HepG2 (cell line): ENCODE results near the gene NEDD4L. TPM values are rescaled to one million over a fixed set of nuclear protein-coding genes. Genes with fewer than 3 reads are reported as not detected.

Experiments used
- ATAC-seq: fragments of 200-7000 bp; cut with Tn5 transposase; 3 replicates; pipeline ENCODE4 v1.9.1; 2020; ENCODE audit warnings: mild to moderate bottlenecking, moderate library complexity
- BruUV-seq: library from RNA; stranded (reverse); fragments of 400-500 nt; replicated peaks from 2 replicates; lab custom pipeline; 2021; lab: Mats Ljungman, UMichigan
- CTCF ChIA-PET: fragments of 300-600 bp; formaldehyde crosslinking; extraction: SDS; loops from one replicate; lab custom pipeline; 2021; ENCODE audit warnings: low total read pairs, inconsistent platforms, low intra/inter-chr PET ratio; lab: Yijun Ruan, JAX
- POLR2A ChIA-PET: fragments of 350-600 bp; sonication (Branson Sonifier 250); formaldehyde crosslinking; loops from one replicate; lab custom pipeline; 2020; ENCODE audit warnings: antibody characterized with exemption, inconsistent platforms; lab: Yijun Ruan, JAX
- DNase-seq: peaks from one replicate; pipeline ENCODE4 v3.0.0-alpha.2; 2015; ENCODE audit warnings: low spot score
- FAIRE-seq: peaks from 3 replicates; lab custom pipeline; 2011; peaks lifted over from hg19 to GRCh38; lab: Jason Lieb, UNC
- H2AFZ ChIP-seq: one replicate; pipeline ENCODE4 v1.6.1; 2011; ENCODE audit warnings: low read length, inconsistent platforms
- H3K27ac ChIP-seq: fragments of 300-600 bp; 3 replicates; pipeline ENCODE4 v1.8.0; 2011; ENCODE audit warnings: mixed run types, mild to moderate bottlenecking, mixed read lengths, low read length, inconsistent platforms; ENCODE audit not compliant: insufficient read depth; ENCODE audit errors: extremely low read length
- H3K27me3 ChIP-seq, 2 experiments: fragments of 200-600 bp in 1 of 2; 2 replicates in 1 of 2; 3 replicates in 1 of 2; pipeline versions ENCODE4 v1.6.0 to v1.8.0; 2011; ENCODE audit warnings: low read length in 2 of 2, mild to moderate bottlenecking in 2 of 2, moderate library complexity in 2 of 2, inconsistent platforms in 1 of 2; ENCODE audit not compliant: insufficient read depth in 2 of 2, control insufficient read depth in 1 of 2
- H3K36me3 ChIP-seq, 2 experiments: fragments of 200-600 bp in 1 of 2; replicated peaks in 1 of 2; 2 replicates in 1 of 2; 3 replicates in 1 of 2; pipeline versions ENCODE4 v1.5.1 to v1.8.0; 2011; ENCODE audit warnings: low read length in 2 of 2, inconsistent platforms in 1 of 2; ENCODE audit not compliant: insufficient read depth in 2 of 2, control insufficient read depth in 1 of 2
- H3K4me1 ChIP-seq: 2 replicates; pipeline ENCODE4 v1.5.1; 2012; ENCODE audit warnings: low read length, inconsistent platforms; ENCODE audit not compliant: insufficient read depth
- H3K4me2 ChIP-seq: 2 replicates; pipeline ENCODE4 v1.6.0; 2011; ENCODE audit warnings: low read depth, low read length, inconsistent platforms
- H3K4me3 ChIP-seq, 3 experiments: fragments of 200-600 bp in 1 of 3; sonication (generic), shearing (Covaris generic) in 1 of 3; replicated peaks in 1 of 3; 2 replicates each; pipeline ENCODE4 v1.5.1; 2011 to 2016; ENCODE audit warnings: low read length in 3 of 3, inconsistent platforms in 2 of 3, low read depth in 2 of 3, mild to moderate bottlenecking in 2 of 3, control low read depth in 1 of 3, mixed read lengths in 1 of 3; ENCODE audit not compliant: insufficient read depth in 1 of 3
- H3K79me2 ChIP-seq: one replicate; pipeline ENCODE4 v1.6.1; 2011; ENCODE audit warnings: low read length, inconsistent platforms; ENCODE audit not compliant: insufficient read depth
- H3K9ac ChIP-seq: 2 replicates; pipeline ENCODE4 v1.6.0; 2011; ENCODE audit warnings: mild to moderate bottlenecking, low read depth, low read length, inconsistent platforms; ENCODE audit not compliant: insufficient read depth
- H3K9me3 ChIP-seq: 2 replicates; pipeline ENCODE4 v1.5.1; 2012; ENCODE audit warnings: mild to moderate bottlenecking, low read length
- H4K20me1 ChIP-seq: 2 replicates; pipeline ENCODE4 v1.6.0; 2011; ENCODE audit warnings: inconsistent platforms, mild to moderate bottlenecking, low read length, moderate library complexity; ENCODE audit not compliant: insufficient read depth
- AHDC1 ChIP-seq: sonication (generic); formaldehyde crosslinking; IDR thresholded peaks from 2 replicates; pipeline ENCODE4 v1.5.1; 2020; ENCODE audit warnings: mild to moderate bottlenecking, missing genetic modification reagents, borderline replicate concordance
- DNMT3B ChIP-seq: conservative IDR thresholded peaks from 2 replicates; pipeline ENCODE4 v1.6.1; 2016; ENCODE audit warnings: missing biosample characterization, control low read depth
- GPN1 ChIP-seq: sonication (generic); formaldehyde crosslinking; IDR thresholded peaks from 2 replicates; pipeline ENCODE4 v1.5.1; 2020; ENCODE audit warnings: missing genetic modification reagents, borderline replicate concordance
- MAX ChIP-seq: IDR thresholded peaks from 2 replicates; pipeline ENCODE4 v1.6.1; 2012; ENCODE audit warnings: inconsistent platforms
- PPARG ChIP-seq: conservative IDR thresholded peaks from 2 replicates; pipeline ENCODE4 v1.6.1; 2016; ENCODE audit warnings: missing biosample characterization, missing genetic modification reagents
- SAP130 ChIP-seq: IDR thresholded peaks from 2 replicates; pipeline ENCODE4 v1.6.1; 2016; ENCODE audit warnings: low read depth
- SMAD1 ChIP-seq: sonication (generic); formaldehyde crosslinking; IDR thresholded peaks from 2 replicates; pipeline ENCODE4 v1.4.0; 2020; ENCODE audit warnings: missing genetic modification reagents, low read depth, mild to moderate bottlenecking, borderline replicate concordance
- ZBTB2 ChIP-seq: sonication (generic); formaldehyde crosslinking; IDR thresholded peaks from 2 replicates; pipeline ENCODE4 v1.8.0; 2022; ENCODE audit warnings: low read depth, missing genetic modification reagents
- ZBTB8A ChIP-seq: sonication (generic); formaldehyde crosslinking; IDR thresholded peaks from 2 replicates; pipeline ENCODE4 v1.4.0; 2020; ENCODE audit warnings: mild to moderate bottlenecking, low read depth, missing genetic modification reagents, borderline replicate concordance
- ZNF362 ChIP-seq: sonication (generic); formaldehyde crosslinking; IDR thresholded peaks from 2 replicates; pipeline ENCODE4 v1.4.0; 2020; ENCODE audit warnings: missing genetic modification reagents, mild to moderate bottlenecking, borderline replicate concordance
- ZNF777 ChIP-seq: sonication (generic); formaldehyde crosslinking; IDR thresholded peaks from 2 replicates; pipeline ENCODE4 v1.4.0; 2020; ENCODE audit warnings: missing genetic modification reagents
- ZNF850 ChIP-seq: sonication (generic); formaldehyde crosslinking; conservative IDR thresholded peaks from 2 replicates; pipeline ENCODE4 v1.9.0; 2021; ENCODE audit warnings: mild to moderate bottlenecking, missing genetic modification reagents
- WGBS: methylation state at CpG from one replicate; pipeline ENCODE4 v1.1.6; 2017; ENCODE audit warnings: low lambda C conversion rate; 5-methylcytosine and 5-hydroxymethylcytosine counted together
- in situ Hi-C: cut with HindIII; loops from 2 replicates; pipeline ENCODE4 v1.10.0; 2017; ENCODE audit warnings: low pct_unique_long_range_greater_than_20kb; ENCODE audit not compliant: extremely low pct_ligation_motif_present
- intact Hi-C: fragments of 100-400 bp; cut with micrococcal nuclease; formaldehyde crosslinking; loops from one replicate; pipeline ENCODE4 v1.10.0; 2022; ENCODE audit not compliant: unreplicated experiment
- polyA plus RNA-seq, 8 experiments: library from polyadenylated mRNA; depleted of rRNA in 3 of 8; stranded (reverse) in 7 of 8; unstranded in 1 of 8; fragments of >200 nt; fragmentation: Illumina TruSeq in 4 of 8; extraction: Trizol in 4 of 8; gene quantifications; 2 replicates each; pipeline versions ENCODE4 v1.2.1 to v1.2.3, GENCODE V29; 2011 to 2016; ENCODE audit warnings: low read depth in 4 of 8, missing spikeins in 1 of 8, mixed read lengths in 1 of 8; ENCODE audit not compliant: insufficient read depth in 1 of 8
- total RNA-seq, 5 experiments: library from RNA; depleted of rRNA; stranded (reverse); fragments of >200 nt; fragmentation: Illumina TruSeq; extraction: Trizol; gene quantifications; 2 replicates each; pipeline ENCODE4 v1.2.3, GENCODE V29; 2016; ENCODE audit warnings: low read depth in 1 of 5
- TF ChIP-seq, protein P1 (sequence below): sonication (generic); formaldehyde crosslinking; IDR thresholded peaks from 2 replicates; pipeline ENCODE4 v1.4.0; 2020; ENCODE audit warnings: low read depth, mild to moderate bottlenecking, missing genetic modification reagents
- TF ChIP-seq, protein P2 (sequence below): sonication (generic); formaldehyde crosslinking; IDR thresholded peaks from 2 replicates; pipeline ENCODE4 v1.4.0; 2020; ENCODE audit warnings: missing genetic modification reagents

Gene NEDD4L
- total and polyA plus RNA-seq, 2 of the 13 experiments (the other 11 are each of a cell fraction or from before 2014, with no cell fraction given), result 168 to 390 TPM

GRCh38 chr18:58166278-58166844 is 122.3 kb downstream of the NEDD4L start:
- POLR2A ChIA-PET, result no interaction called here
- TF ChIP-seq SAP130 (no peak), ZBTB2 (CRISPR knock-in tag) (no peak), SMAD1 (CRISPR knock-in tag) (no peak), ZBTB8A (no peak), ZNF777 (CRISPR knock-in tag) (no peak), ZNF362 (CRISPR knock-in tag) (no peak), PPARG (CRISPR knock-in tag) (no peak), GPN1 (no peak), MAX (no peak), ZNF850 (CRISPR knock-in tag) (no peak), AHDC1 (CRISPR knock-in tag) (no peak), DNMT3B (CRISPR knock-in tag) (no peak)
- TF ChIP-seq, protein P1, sequence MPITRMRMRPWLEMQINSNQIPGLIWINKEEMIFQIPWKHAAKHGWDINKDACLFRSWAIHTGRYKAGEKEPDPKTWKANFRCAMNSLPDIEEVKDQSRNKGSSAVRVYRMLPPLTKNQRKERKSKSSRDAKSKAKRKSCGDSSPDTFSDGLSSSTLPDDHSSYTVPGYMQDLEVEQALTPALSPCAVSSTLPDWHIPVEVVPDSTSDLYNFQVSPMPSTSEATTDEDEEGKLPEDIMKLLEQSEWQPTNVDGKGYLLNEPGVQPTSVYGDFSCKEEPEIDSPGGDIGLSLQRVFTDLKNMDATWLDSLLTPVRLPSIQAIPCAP (CRISPR knock-in tag), result no peak
- TF ChIP-seq, protein P2, sequence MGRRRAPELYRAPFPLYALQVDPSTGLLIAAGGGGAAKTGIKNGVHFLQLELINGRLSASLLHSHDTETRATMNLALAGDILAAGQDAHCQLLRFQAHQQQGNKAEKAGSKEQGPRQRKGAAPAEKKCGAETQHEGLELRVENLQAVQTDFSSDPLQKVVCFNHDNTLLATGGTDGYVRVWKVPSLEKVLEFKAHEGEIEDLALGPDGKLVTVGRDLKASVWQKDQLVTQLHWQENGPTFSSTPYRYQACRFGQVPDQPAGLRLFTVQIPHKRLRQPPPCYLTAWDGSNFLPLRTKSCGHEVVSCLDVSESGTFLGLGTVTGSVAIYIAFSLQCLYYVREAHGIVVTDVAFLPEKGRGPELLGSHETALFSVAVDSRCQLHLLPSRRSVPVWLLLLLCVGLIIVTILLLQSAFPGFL (CRISPR knock-in tag), result no peak

More at GRCh38 chr18:58166278-58166844, 122.3 kb downstream of the NEDD4L start:
- H3K4me2 ChIP-seq, result no peak overlapping the region
- DNase-seq (no peak), ATAC-seq (no peak), FAIRE-seq (no peak)
- H3K9ac ChIP-seq, result no peak overlapping the region
- WGBS, result 94% methylated on average over 4 of the region's 4 CpGs
- no peak overlapping the region for H2AFZ ChIP-seq
- no TSS peak for BruUV-seq
- H3K36me3 ChIP-seq, result peaks cover 0 to 5% of the 10 kb centered on the region in 2 experiments; a peak in 3 of 5 replicates
- intact Hi-C loops (no loop called here), in situ Hi-C loops (no loop called here)
- no peaks in the 10 kb centered on the region for H4K20me1 ChIP-seq
- no peak overlapping the region for H3K27ac ChIP-seq
- H3K79me2 ChIP-seq, result peaks cover 2% of the 10 kb centered on the region
- no peaks in the 10 kb centered on the region for H3K4me1 ChIP-seq
- no peak overlapping the region for H3K4me3 ChIP-seq
- CTCF ChIA-PET, result no interaction called here
- H3K9me3 ChIP-seq, result no peaks in the 10 kb centered on the region
- H3K27me3 ChIP-seq, result no peaks in the 10 kb centered on the region
